ENCODE data around the gene PGBD5. TPM values are rescaled to one million over a fixed set of nuclear protein-coding genes. Genes with fewer than 3 reads are reported as not detected.

The PGBD5 gene
- total RNA-seq, 1 donor from 2014 or later = 72.4 TPM

GRCh38 chr1:230368363-230368762 is 57.8 kb downstream of the PGBD5 start:
- Mint-ChIP-seq H3K9me3 (ENCODE audit: unreplicated experiment) (peaks cover 3% of the 10 kb centered on the region), H3K27ac (ENCODE audit: unreplicated experiment) (no peak overlapping the region), H3K36me3 (ENCODE audit: unreplicated experiment) (peaks cover 5% of the 10 kb centered on the region), H3K4me3 (ENCODE audit: unreplicated experiment) (no peak overlapping the region), H3K27me3 (ENCODE audit: unreplicated experiment) (no peaks in the 10 kb centered on the region), H3K4me1 (ENCODE audit: low read depth, unreplicated experiment) (peaks cover 39% of the 10 kb centered on the region)
- no peak for TF ChIP-seq CTCF (IDR thresholded peaks at IDR 0.05; ENCODE audit: partially characterized antibody, unreplicated experiment)
- DNase-seq = no peak

- peaks cover under 1% of the 10 kb centered on the region for H3K27me3 Mint-ChIP-seq (ENCODE audit: unreplicated experiment)
- H3K27ac Mint-ChIP-seq (ENCODE audit: unreplicated experiment) = no peak overlapping the region
- no peak for DNase-seq
- no peak for TF ChIP-seq CTCF (IDR thresholded peaks at IDR 0.05; ENCODE audit: partially characterized antibody, unreplicated experiment)
- H3K4me1 Mint-ChIP-seq (ENCODE audit: low read depth, unreplicated experiment) = peaks cover 39% of the 10 kb centered on the region
- peaks cover 5% of the 10 kb centered on the region for H3K36me3 Mint-ChIP-seq (ENCODE audit: unreplicated experiment)
- H3K4me3 Mint-ChIP-seq (ENCODE audit: unreplicated experiment) = no peak overlapping the region
- H3K9me3 Mint-ChIP-seq (ENCODE audit: unreplicated experiment) = peaks cover 5% of the 10 kb centered on the region
Measured at GRCh38 chr1:230366504-230366915, 59.6 kb downstream of the PGBD5 start.

- Mint-ChIP-seq H3K27ac (ENCODE audit: unreplicated experiment) (peak overlapping the region; percentile 4), H3K9me3 (ENCODE audit: unreplicated experiment) (peaks cover 5% of the 10 kb centered on the region), H3K4me1 (ENCODE audit: low read depth, unreplicated experiment) (peaks cover 36% of the 10 kb centered on the region), H3K36me3 (ENCODE audit: unreplicated experiment) (peaks cover 5% of the 10 kb centered on the region), H3K4me3 (ENCODE audit: unreplicated experiment) (no peak overlapping the region), H3K27me3 (ENCODE audit: unreplicated experiment) (peaks cover 2% of the 10 kb centered on the region)
- TF ChIP-seq CTCF (IDR thresholded peaks at IDR 0.05; ENCODE audit: partially characterized antibody, unreplicated experiment) = no peak
- no peak for DNase-seq
Measured at GRCh38 chr1:230365723-230366307, 60.3 kb downstream of the PGBD5 start.

- Mint-ChIP-seq H3K4me1 (ENCODE audit: low read depth, unreplicated experiment) (peaks cover 32% of the 10 kb centered on the region), H3K4me3 (ENCODE audit: unreplicated experiment) (no peak overlapping the region), H3K27me3 (ENCODE audit: unreplicated experiment) (peaks cover 2% of the 10 kb centered on the region), H3K9me3 (ENCODE audit: unreplicated experiment) (peaks cover 5% of the 10 kb centered on the region), H3K36me3 (ENCODE audit: unreplicated experiment) (no peaks in the 10 kb centered on the region), H3K27ac (ENCODE audit: unreplicated experiment) (no peak overlapping the region)
- no peak for TF ChIP-seq CTCF (IDR thresholded peaks at IDR 0.05; ENCODE audit: partially characterized antibody, unreplicated experiment)
- no peak for DNase-seq
Measured at GRCh38 chr1:230362949-230363348, 63.2 kb downstream of the PGBD5 start.

- H3K27ac Mint-ChIP-seq (ENCODE audit: unreplicated experiment) = no peak overlapping the region
- peaks cover 6% of the 10 kb centered on the region for H3K9me3 Mint-ChIP-seq (ENCODE audit: unreplicated experiment)
- peaks cover 2% of the 10 kb centered on the region for H3K27me3 Mint-ChIP-seq (ENCODE audit: unreplicated experiment)
- H3K4me1 Mint-ChIP-seq (ENCODE audit: low read depth, unreplicated experiment) = peaks cover 25% of the 10 kb centered on the region
- TF ChIP-seq CTCF (IDR thresholded peaks at IDR 0.05; ENCODE audit: partially characterized antibody, unreplicated experiment) = no peak
- H3K4me3 Mint-ChIP-seq (ENCODE audit: unreplicated experiment) = no peak overlapping the region
- H3K36me3 Mint-ChIP-seq (ENCODE audit: unreplicated experiment) = no peaks in the 10 kb centered on the region
- DNase-seq = no peak
Measured at GRCh38 chr1:230361941-230362340, 64.2 kb downstream of the PGBD5 start.
